Endothelial cell of umbilical vein (primary cell): ENCODE results near the gene GBF1. TPM values are rescaled to one million over a fixed set of nuclear protein-coding genes. Genes with fewer than 3 reads are reported as not detected.

Source experiments
- BruUV-seq: library from RNA; stranded (reverse); fragments of 400-500 nt; replicated peaks from 2 replicates; lab custom pipeline; 2021; lab: Mats Ljungman, UMichigan
- CTCF ChIA-PET: fragments of 300-600, 350-600 bp; sonication (Branson Sonifier 250); formaldehyde crosslinking; loops from one replicate; lab custom pipeline; 2021; ENCODE audit warnings: antibody characterized with exemption, inconsistent platforms; lab: Charles Lee
- POLR2A ChIA-PET: fragments of 300-600, 350-600 bp; sonication (Branson Sonifier 250); formaldehyde crosslinking; loops from one replicate; lab custom pipeline; 2021; ENCODE audit warnings: antibody characterized with exemption, inconsistent platforms; lab: Charles Lee
- DNase-seq: peaks from one replicate; pipeline ENCODE4 v3.0.0-alpha.2; 2011; ENCODE audit warnings: low read depth, low spot score
- FAIRE-seq: peaks from 2 replicates; lab custom pipeline; 2011; peaks lifted over from hg19 to GRCh38; lab: Jason Lieb, UNC
- H2AFZ ChIP-seq: 2 replicates; pipeline ENCODE4 v1.6.0; 2012; ENCODE audit warnings: low read depth, low read length, control low read depth, inconsistent platforms
- H3K27ac ChIP-seq: 2 replicates; pipeline ENCODE4 v1.5.1; 2011; ENCODE audit warnings: low read depth, mild to moderate bottlenecking, control low read depth, low read length, moderate library complexity; ENCODE audit not compliant: insufficient read depth
- H3K27me3 ChIP-seq, 2 experiments: 2 replicates each; pipeline versions ENCODE4 v1.6.0 to v1.6.1; 2011; ENCODE audit warnings: low read length in 2 of 2, mixed read lengths in 1 of 2; ENCODE audit not compliant: control insufficient read depth in 2 of 2, insufficient read depth in 2 of 2
- H3K36me3 ChIP-seq, 2 experiments: 2 replicates in 1 of 2; 3 replicates in 1 of 2; pipeline ENCODE4 v1.5.1; 2011; ENCODE audit warnings: low read length in 2 of 2, mild to moderate bottlenecking in 1 of 2, moderate library complexity in 1 of 2; ENCODE audit not compliant: control insufficient read depth in 2 of 2, insufficient read depth in 2 of 2; ENCODE audit errors: extremely low read depth in 1 of 2
- H3K4me1 ChIP-seq: 3 replicates; pipeline ENCODE4 v1.5.1; 2011; ENCODE audit warnings: mild to moderate bottlenecking, low read length; ENCODE audit not compliant: control insufficient read depth, insufficient read depth; ENCODE audit errors: extremely low read depth
- H3K4me2 ChIP-seq: 2 replicates; pipeline ENCODE4 v1.6.1; 2011; ENCODE audit warnings: low read length, control low read depth, mixed read lengths; ENCODE audit not compliant: insufficient read depth
- H3K4me3 ChIP-seq, 3 experiments: fragments of 200-600 bp in 1 of 3; sonication (generic), shearing (Covaris generic) in 1 of 3; replicated peaks in 1 of 3; 2 replicates each; pipeline ENCODE4 v1.5.1; 2011 to 2016; ENCODE audit warnings: control low read depth in 3 of 3, low read length in 3 of 3, mild to moderate bottlenecking in 2 of 3, inconsistent platforms in 1 of 3, low read depth in 1 of 3, moderate library complexity in 1 of 3; ENCODE audit not compliant: insufficient read depth in 1 of 3
- H3K79me2 ChIP-seq: 2 replicates; pipeline ENCODE4 v1.6.0; 2012; ENCODE audit warnings: low read length, inconsistent platforms; ENCODE audit not compliant: control insufficient read depth, insufficient read depth
- H3K9ac ChIP-seq: replicated peaks from 2 replicates; pipeline ENCODE3; 2011; ENCODE audit warnings: low read length, control low read depth; ENCODE audit not compliant: insufficient read depth; ENCODE audit errors: extremely low read depth
- H3K9me1 ChIP-seq: replicated peaks from 3 replicates; pipeline ENCODE4 v1.6.0; 2011; ENCODE audit warnings: mild to moderate bottlenecking, low read length; ENCODE audit not compliant: control insufficient read depth, insufficient read depth; ENCODE audit errors: extremely low read depth
- H3K9me3 ChIP-seq: replicated peaks from 2 replicates; pipeline ENCODE4 v1.5.1; 2012; ENCODE audit warnings: low read length, inconsistent platforms; ENCODE audit not compliant: control insufficient read depth, insufficient read depth
- H4K20me1 ChIP-seq: replicated peaks from 2 replicates; pipeline ENCODE3; 2011; ENCODE audit warnings: mild to moderate bottlenecking, low read length; ENCODE audit not compliant: control insufficient read depth, insufficient read depth; ENCODE audit errors: extremely low read depth
- EZH2 ChIP-seq: IDR thresholded peaks from 2 replicates; pipeline ENCODE4 v1.6.1; 2012; ENCODE audit warnings: borderline replicate concordance, low read depth, mild to moderate bottlenecking, moderate library complexity, low read length, inconsistent platforms; ENCODE audit not compliant: severe bottlenecking
- FOS ChIP-seq: IDR thresholded peaks from 2 replicates; pipeline ENCODE4 v1.6.1; 2011; ENCODE audit warnings: mild to moderate bottlenecking, low read length, moderate library complexity, borderline replicate concordance; ENCODE audit not compliant: insufficient read depth
- GATA2 ChIP-seq: IDR thresholded peaks from 2 replicates; pipeline ENCODE4 v1.7.0; 2011; ENCODE audit warnings: low read depth, mild to moderate bottlenecking, moderate library complexity, mixed read lengths, low read length; ENCODE audit not compliant: insufficient read length, insufficient read depth
- JUN ChIP-seq: IDR thresholded peaks from 2 replicates; pipeline ENCODE4 v1.6.1; 2011; ENCODE audit warnings: borderline replicate concordance, low read depth; ENCODE audit not compliant: insufficient read length, insufficient read depth
- MYC ChIP-seq: IDR thresholded peaks from one replicate; pipeline ENCODE4 v1.6.1; 2011; ENCODE audit warnings: mild to moderate bottlenecking, low read depth, low read length
- POLR2A ChIP-seq: IDR thresholded peaks from 2 replicates; pipeline ENCODE4 v1.6.1; 2012; ENCODE audit warnings: low read depth, mild to moderate bottlenecking, control low read depth, low read length
- POLR2AphosphoS5 ChIP-seq: IDR thresholded peaks from 2 replicates; pipeline ENCODE4 v1.6.1; 2012; ENCODE audit warnings: low read depth, mild to moderate bottlenecking, control low read depth, low read length, moderate library complexity; ENCODE audit not compliant: insufficient read depth
- dilution Hi-C: fragments of 300-500 bp; cut with MboI; formaldehyde crosslinking; loops from one replicate; pipeline ENCODE4 v1.15.0; 2019; ENCODE audit warnings: low sequenced_read_pairs; ENCODE audit not compliant: extremely low pct_ligation_motif_present
- intact Hi-C: fragments of 100-400 bp; cut with micrococcal nuclease; formaldehyde crosslinking; loops from one replicate; pipeline ENCODE4 v1.10.0; 2022
- polyA plus RNA-seq, 4 experiments: library from polyadenylated mRNA; depleted of rRNA in 3 of 4; stranded (reverse) in 3 of 4; unstranded in 1 of 4; fragments of >200 nt; gene quantifications; 2 replicates each; pipeline versions ENCODE4 v1.2.1 to v1.2.3, GENCODE V29; 2011 to 2012; ENCODE audit warnings: missing spikeins in 1 of 4
- total RNA-seq: library from RNA; stranded (reverse); gene quantifications from 2 replicates; pipeline ENCODE4 v1.2.3, GENCODE V29; 2021
- TF ChIP-seq, protein P1 (sequence below), 2 donors: IDR thresholded peaks; 1 replicate in 1 of 2; 2 replicates in 1 of 2; pipeline ENCODE4 v1.5.1; 2011; ENCODE audit warnings: low read length in 2 of 2, mild to moderate bottlenecking in 2 of 2, moderate library complexity in 2 of 2, control low read depth in 1 of 2, inconsistent platforms in 1 of 2, low read depth in 1 of 2; ENCODE audit not compliant: insufficient read depth in 1 of 2; ENCODE audit errors: extremely low read depth in 1 of 2
- TF ChIP-seq, protein P2 (sequence below): IDR thresholded peaks from 2 replicates; pipeline ENCODE4 v1.6.1; 2011; ENCODE audit not compliant: insufficient read depth, insufficient read length

GBF1 gene
- total and polyA plus RNA-seq, 2 donors (not counting 3 experiments of a cell fraction or from before 2014, with no cell fraction given) = 26.0 to 49.7 TPM

DNA sequence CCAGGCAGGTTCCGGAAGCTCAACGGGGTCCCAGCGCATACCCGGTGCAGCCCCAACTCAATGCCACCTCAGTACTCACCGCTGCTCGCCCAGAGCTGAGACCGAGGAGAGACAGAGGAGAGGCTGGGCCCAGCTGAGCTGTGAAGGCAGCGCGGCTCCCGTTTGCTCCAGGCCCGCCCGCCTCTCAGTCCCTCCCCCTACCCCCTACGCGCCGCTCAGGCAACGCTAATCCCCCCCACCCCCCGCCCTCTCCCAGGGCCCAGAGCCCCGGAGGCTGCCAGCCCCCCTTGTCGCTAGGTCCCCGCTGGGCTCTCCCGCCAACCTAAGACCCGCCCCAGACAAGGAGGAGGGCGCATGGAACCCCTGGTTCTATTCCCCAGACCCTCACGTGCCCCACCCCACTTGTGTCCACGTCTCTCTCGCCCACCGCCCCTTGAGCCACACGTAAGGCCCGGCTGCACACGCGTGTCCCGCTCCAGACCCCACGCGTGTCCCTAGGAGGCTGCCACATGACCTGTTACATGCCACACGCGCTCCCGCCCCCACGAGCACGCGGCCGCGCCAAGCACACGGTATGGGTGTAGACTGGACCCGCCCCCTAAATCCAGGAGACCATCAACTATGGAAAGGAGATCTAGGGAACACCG, 173.4 kb downstream of the GBF1 start, which contains the start of gene PSD:
Gene PSD (minus strand): TSS at position 164 of the 647 bp plus-strand sequence. CDS start 1,747 bp downstream, outside the sequence.
- FAIRE-seq = no peak
- ChIA-PET POLR2A (no interaction called here), CTCF (no interaction called here)
- peaks cover 20% of the 10 kb centered on the region for H3K4me1 ChIP-seq
- dilution Hi-C loops = no loop called here
- no peak for DNase-seq
- H3K9me3 ChIP-seq = no peaks in the 10 kb centered on the region
- no TSS peak for BruUV-seq
- intact Hi-C loops = no loop called here
- H4K20me1 ChIP-seq = no peaks in the 10 kb centered on the region
- TF ChIP-seq, protein P1, sequence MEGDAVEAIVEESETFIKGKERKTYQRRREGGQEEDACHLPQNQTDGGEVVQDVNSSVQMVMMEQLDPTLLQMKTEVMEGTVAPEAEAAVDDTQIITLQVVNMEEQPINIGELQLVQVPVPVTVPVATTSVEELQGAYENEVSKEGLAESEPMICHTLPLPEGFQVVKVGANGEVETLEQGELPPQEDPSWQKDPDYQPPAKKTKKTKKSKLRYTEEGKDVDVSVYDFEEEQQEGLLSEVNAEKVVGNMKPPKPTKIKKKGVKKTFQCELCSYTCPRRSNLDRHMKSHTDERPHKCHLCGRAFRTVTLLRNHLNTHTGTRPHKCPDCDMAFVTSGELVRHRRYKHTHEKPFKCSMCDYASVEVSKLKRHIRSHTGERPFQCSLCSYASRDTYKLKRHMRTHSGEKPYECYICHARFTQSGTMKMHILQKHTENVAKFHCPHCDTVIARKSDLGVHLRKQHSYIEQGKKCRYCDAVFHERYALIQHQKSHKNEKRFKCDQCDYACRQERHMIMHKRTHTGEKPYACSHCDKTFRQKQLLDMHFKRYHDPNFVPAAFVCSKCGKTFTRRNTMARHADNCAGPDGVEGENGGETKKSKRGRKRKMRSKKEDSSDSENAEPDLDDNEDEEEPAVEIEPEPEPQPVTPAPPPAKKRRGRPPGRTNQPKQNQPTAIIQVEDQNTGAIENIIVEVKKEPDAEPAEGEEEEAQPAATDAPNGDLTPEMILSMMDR (IDR thresholded peaks at IDR 0.05; ENCODE audit: extremely low read depth in 1 of 2, insufficient read depth in 1 of 2, low read depth in 1 of 2, low read length in 2 of 2) = no peak
- TF ChIP-seq MYC = no peak
- no peak for TF ChIP-seq POLR2AphosphoS5
- no peak for TF ChIP-seq EZH2
- TF ChIP-seq POLR2A = no peak
- TF ChIP-seq GATA2 = no peak
- TF ChIP-seq FOS = no peak
- no peak for TF ChIP-seq JUN
- TF ChIP-seq, protein P2, sequence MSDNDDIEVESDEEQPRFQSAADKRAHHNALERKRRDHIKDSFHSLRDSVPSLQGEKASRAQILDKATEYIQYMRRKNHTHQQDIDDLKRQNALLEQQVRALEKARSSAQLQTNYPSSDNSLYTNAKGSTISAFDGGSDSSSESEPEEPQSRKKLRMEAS = no peak
- peaks cover 0 to 8% of the 10 kb centered on the region in 2 experiments for H3K36me3 ChIP-seq
- H3K9me1 ChIP-seq = no peaks in the 10 kb centered on the region
- H2AFZ ChIP-seq = peak within 1 kb of the TSS; percentile 5
- H3K9ac ChIP-seq = no peak within 1 kb of the TSS
- no peaks in the 10 kb centered on the region for H3K79me2 ChIP-seq
- H3K4me2 ChIP-seq = peak within 1 kb of the TSS; percentile 63
- H3K27ac ChIP-seq = no peak within 1 kb of the TSS
- peaks cover 3 to 7% of the 10 kb centered on the region in 2 experiments for H3K27me3 ChIP-seq
- peak within 1 kb of the TSS in 2 of 3 experiments; percentile 7 to 20 for H3K4me3 ChIP-seq
